Fibroblast of villous mesenchyme (primary cell): ENCODE measurements around the gene MYADML2. TPM values are rescaled to one million over a fixed set of nuclear protein-coding genes. Genes with fewer than 3 reads are reported as not detected.

Source experiments
- DNase-seq: peaks from one replicate; pipeline ENCODE4 v3.0.0-alpha.2; 2010; ENCODE audit warnings: low read depth
- H3K4me3 ChIP-seq: 2 replicates; pipeline ENCODE4 v1.5.1; 2011; ENCODE audit warnings: low read depth, mild to moderate bottlenecking, low read length
- total RNA-seq: library from RNA; depleted of rRNA; stranded (reverse); fragments of >200 nt; gene quantifications from 2 replicates; pipeline ENCODE4 v1.2.3, GENCODE V29; 2012
- TF ChIP-seq, protein P1 (sequence below): IDR thresholded peaks from 2 replicates; pipeline ENCODE4 v1.5.1; 2012; ENCODE audit warnings: low read depth, mild to moderate bottlenecking, low read length; ENCODE audit not compliant: insufficient read depth

MYADML2 gene
- total RNA-seq, 1 donor, result not detected

DNA sequence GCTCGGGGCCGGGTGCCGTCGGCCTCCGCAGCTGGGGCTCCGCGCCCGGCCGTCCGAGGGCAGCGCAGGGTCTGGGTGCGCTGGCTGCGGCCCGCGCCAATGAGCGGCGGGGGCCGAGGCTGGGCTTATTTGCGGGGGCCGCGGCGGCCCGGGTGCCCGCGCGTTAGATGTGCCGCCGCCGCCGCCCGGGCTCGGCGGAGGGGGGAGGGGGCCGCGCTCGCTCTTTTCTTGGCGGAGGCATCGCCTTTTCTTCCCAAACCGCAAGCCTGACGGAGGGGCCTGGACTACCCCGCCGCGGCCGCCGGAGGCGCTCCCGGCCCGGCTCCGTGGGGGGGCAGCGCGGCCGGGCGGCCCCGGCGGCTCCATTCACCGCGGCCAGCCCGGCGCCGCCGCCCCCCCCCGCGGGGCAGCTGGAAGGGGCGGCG is 14.1 kb upstream of the MYADML2 start, which contains the start of gene NOTUM:
TSS of gene NOTUM (minus strand) at position 101 of the 425 bp plus-strand sequence. CDS start 278 bp downstream, outside the sequence.
- TF ChIP-seq, protein P1, sequence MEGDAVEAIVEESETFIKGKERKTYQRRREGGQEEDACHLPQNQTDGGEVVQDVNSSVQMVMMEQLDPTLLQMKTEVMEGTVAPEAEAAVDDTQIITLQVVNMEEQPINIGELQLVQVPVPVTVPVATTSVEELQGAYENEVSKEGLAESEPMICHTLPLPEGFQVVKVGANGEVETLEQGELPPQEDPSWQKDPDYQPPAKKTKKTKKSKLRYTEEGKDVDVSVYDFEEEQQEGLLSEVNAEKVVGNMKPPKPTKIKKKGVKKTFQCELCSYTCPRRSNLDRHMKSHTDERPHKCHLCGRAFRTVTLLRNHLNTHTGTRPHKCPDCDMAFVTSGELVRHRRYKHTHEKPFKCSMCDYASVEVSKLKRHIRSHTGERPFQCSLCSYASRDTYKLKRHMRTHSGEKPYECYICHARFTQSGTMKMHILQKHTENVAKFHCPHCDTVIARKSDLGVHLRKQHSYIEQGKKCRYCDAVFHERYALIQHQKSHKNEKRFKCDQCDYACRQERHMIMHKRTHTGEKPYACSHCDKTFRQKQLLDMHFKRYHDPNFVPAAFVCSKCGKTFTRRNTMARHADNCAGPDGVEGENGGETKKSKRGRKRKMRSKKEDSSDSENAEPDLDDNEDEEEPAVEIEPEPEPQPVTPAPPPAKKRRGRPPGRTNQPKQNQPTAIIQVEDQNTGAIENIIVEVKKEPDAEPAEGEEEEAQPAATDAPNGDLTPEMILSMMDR, result peak; percentile 21
- peak; percentile 26 for DNase-seq
- H3K4me3 ChIP-seq, result peak within 1 kb of the TSS; percentile 52

DNA sequence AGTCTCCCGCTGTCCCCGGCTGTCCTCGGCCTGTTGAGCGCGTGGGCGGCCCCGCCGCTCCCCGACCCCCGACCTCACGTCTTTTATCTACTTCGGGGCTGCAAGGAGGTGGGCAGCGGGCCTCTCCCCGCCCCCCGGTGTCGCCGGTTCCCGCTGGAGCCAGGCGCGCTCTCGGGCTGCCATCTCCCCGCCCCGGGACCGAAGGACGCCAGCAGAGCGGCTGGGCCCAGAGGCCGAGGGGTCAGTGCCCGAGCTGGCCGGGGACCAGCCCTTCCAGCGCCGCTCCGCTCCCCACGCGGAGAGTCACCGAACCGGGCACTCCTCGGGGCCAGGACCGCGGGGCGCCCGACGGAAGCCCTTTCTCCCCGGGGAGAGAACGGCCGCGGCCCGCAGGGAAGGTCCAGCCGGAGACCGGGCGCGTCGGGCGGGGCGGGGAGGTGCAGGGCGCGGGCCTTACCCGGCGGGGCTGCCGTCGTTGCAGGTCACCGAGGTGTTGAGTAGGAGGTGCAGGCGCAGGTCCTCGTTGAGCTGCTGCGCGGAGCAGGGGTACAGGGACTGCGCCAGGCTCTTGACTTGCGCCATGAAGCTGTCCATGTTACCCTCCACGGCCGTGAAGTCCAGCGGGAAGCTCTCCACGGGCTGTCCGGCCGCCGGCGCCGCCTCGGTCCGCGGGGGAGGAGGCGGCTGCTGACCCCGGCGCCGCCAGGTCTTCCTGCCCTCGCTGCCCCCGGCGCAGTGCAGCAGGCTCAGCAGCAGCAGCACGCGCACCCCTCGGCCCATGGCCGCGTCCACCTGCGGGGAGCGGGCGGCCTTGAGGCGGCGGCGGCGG is 13.3 kb upstream of the MYADML2 start:
- TF ChIP-seq, protein P1, result no peak
- no peak for DNase-seq
- peak overlapping the region; percentile 52 for H3K4me3 ChIP-seq

DNA sequence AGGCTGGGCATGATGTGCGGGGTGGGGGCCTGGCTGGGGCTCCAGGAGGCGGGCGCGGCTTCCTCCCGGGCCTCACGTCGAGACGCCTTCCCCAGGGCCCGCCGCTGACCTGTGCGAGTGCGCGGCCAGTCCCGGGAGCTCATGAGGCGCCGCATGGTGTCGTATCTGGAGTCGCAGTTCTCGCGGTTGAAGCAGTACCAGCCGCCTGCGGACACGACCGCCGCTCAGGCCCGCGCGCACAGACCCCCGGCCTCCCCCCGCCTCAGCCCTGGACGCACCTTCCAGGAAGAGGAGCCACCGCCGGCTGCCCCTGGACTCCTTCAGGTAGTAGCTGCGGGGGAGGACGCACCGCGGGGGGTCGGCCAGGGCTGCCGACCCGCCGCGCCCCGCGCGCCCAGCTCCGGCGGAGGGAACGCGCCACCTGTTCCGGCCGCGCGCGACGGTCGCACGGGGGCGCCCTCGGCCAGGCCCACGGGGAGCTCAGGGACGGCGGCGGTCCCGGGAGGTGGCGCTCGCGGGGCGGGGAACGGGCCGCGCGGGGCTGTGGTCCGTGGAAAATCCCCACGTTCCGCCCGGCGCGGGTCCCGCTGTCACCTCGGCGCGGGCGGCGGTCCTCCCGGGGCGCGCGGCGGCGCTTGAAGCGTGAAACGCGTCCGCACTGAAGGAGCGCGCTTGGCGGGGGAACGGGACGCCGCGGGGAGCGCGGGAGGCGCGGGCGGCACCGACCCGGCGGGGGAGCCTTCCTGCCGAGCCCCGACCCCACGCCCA is 12.5 kb upstream of the MYADML2 start:
- peak overlapping the region; percentile 52 for H3K4me3 ChIP-seq
- DNase-seq, result peak; percentile 59

GRCh38 chr17:81958633-81959342 is 11.8 kb upstream of the MYADML2 start:
- H3K4me3 ChIP-seq, result no peak overlapping the region
- DNase-seq, result no peak
- TF ChIP-seq, protein P1, result no peak

More for the DNA sequence above, 12.5 kb upstream of the MYADML2 start:
- TF ChIP-seq, protein P1, result peak; percentile 47

DNA sequence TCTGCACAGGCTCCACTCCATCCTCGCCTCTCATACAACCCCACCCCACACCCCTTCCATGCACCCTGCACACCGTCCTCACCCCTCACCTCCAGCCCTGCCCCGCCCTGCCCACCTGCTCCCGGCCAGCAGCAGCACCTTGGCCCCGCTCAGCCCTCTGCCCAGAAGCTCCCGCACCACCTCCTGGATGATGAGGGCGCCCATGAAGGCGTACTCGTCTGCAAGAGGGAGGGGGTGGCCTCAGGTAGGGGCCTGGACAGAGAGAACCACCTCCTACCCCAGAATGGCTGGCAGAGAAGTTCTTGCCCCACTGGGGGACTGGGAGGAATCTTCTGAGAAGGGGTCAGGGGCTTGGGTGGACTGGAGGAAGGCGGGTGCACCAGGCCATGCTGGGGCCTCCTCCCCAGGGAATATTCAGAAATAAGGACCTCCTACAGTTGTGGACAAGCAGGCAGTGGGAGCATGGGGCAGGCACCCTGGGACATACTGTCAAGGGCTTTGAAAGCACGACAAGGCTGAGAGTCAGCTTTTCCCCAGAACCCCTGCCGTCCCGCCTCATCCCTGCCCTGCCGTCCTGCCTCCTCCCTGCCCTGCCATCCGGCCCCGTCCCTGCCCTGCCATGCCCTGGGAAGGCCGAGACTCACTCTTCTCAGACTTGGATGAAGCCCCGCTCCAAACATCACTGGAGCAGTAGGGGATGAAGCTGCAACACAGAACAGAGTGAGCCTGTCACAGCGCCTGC is 10.8 kb upstream of the MYADML2 start:
- no peak overlapping the region for H3K4me3 ChIP-seq

More for the DNA sequence above, 10.8 kb upstream of the MYADML2 start:
- TF ChIP-seq, protein P1, result no peak
- DNase-seq, result no peak
